HG03432 (cell line): Measurements from ENCODE around the gene ATAD1.
"Not testable (repeated sequence)": the region's sequence is repeated elsewhere in the genome, so short reads cannot be mapped to it uniquely, and the experiment has no call there.

ENCODE experiments used
- ATAC-seq: cut with Tn5 transposase; IDR thresholded peaks from one replicate; pipeline ENCODE4 v1.9.1; 2021; ENCODE audit warnings: mild to moderate bottlenecking, moderate library complexity; ENCODE audit not compliant: unreplicated experiment

ATAD1 gene, protein sequence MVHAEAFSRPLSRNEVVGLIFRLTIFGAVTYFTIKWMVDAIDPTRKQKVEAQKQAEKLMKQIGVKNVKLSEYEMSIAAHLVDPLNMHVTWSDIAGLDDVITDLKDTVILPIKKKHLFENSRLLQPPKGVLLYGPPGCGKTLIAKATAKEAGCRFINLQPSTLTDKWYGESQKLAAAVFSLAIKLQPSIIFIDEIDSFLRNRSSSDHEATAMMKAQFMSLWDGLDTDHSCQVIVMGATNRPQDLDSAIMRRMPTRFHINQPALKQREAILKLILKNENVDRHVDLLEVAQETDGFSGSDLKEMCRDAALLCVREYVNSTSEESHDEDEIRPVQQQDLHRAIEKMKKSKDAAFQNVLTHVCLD

DNA sequence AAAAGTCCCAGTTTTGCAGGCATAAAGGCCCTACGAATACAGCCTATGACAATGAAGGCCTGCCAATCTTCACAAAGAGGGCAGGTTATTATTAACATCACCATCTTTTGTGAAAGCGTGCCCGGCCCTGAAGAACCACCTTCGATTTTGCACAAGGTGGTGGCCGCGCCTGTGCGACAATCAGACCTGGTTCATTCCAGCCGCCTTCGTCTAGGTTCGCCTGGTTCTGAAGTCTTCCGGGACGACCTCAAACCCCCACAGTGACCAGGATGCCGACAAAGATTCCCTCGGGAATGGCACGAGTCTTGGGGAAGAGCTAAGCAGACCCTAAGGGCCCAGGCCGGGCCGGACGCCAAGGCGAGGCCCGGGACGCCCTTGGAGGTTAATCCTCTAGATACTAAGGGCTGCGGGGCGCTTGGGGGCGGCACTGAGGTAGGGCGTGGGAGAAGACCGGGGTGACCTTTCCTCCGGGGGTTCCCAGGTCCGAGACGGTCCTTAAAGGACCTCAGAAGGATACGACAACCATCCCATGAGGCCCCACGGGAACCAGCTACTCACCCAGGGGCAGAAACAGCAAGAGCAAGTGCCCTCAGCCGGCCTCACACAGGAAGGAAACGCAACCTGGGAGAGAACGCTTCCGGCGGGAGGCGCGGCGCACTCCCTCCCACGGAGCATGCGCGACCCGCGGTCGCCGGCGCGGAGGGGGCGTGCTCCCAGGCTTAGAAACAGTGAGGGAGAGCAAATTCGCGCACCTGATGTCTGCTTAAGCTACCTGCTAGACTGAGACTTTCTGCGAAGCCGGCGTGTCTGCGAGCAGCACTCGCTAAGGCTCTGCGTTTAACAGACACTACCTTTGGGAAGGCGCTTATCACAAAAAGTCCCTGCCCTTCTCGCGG lies at the start of gene ATAD1:
Gene ATAD1 (minus strand): TSS at position 618 of the 896 bp plus-strand sequence. CDS start 3,627 bp downstream, outside the sequence.
- ATAC-seq, result peak; percentile 84

- ATAC-seq, result no peak
These were observed 49.4 kb upstream of the ATAD1 start for GRCh38 chr10:87867453-87867852.

GRCh38 chr10:87866412-87866974 lies 48.5 kb upstream of the ATAD1 start:
- no peak for ATAC-seq

DNA sequence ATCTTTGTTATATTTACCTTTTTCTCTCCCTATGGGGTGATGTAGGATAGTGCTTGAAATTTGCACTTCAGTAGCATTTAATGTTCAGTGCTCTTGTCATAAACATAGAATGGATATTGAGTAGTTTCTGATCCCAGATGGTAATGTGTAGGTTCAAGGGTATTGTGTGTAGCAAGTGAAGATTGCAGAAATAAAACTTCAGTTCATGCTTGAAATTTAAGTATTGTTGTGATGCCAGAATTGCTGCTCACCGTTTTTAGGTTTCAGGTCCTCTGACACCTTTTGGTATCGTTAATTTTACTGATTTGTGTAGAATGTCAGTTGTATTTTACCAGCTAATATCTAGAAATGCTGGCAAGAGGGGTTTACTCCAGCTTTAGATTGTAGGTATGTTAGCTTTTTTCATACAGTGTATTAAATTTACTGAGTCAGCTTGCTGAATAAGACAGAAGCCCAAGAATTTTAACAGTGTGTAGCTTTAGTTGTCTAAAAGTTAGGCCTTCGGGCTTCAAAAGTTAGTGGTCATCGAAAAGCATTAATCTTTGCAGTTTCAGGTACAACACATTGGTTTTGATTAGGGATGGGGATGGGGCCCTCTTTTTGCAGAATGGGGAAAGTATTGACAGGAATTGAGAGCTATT lies 47.3 kb upstream of the ATAD1 start:
- no peak for ATAC-seq

GRCh38 chr10:87864496-87865059 lies 46.6 kb upstream of the ATAD1 start:
- ATAC-seq, result no peak

DNA sequence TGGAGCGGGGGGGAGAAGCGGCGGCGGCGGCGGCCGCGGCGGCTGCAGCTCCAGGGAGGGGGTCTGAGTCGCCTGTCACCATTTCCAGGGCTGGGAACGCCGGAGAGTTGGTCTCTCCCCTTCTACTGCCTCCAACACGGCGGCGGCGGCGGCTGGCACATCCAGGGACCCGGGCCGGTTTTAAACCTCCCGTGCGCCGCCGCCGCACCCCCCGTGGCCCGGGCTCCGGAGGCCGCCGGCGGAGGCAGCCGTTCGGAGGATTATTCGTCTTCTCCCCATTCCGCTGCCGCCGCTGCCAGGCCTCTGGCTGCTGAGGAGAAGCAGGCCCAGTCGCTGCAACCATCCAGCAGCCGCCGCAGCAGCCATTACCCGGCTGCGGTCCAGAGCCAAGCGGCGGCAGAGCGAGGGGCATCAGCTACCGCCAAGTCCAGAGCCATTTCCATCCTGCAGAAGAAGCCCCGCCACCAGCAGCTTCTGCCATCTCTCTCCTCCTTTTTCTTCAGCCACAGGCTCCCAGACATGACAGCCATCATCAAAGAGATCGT lies 46.0 kb upstream of the ATAD1 start:
- peak; percentile 2 for ATAC-seq

DNA sequence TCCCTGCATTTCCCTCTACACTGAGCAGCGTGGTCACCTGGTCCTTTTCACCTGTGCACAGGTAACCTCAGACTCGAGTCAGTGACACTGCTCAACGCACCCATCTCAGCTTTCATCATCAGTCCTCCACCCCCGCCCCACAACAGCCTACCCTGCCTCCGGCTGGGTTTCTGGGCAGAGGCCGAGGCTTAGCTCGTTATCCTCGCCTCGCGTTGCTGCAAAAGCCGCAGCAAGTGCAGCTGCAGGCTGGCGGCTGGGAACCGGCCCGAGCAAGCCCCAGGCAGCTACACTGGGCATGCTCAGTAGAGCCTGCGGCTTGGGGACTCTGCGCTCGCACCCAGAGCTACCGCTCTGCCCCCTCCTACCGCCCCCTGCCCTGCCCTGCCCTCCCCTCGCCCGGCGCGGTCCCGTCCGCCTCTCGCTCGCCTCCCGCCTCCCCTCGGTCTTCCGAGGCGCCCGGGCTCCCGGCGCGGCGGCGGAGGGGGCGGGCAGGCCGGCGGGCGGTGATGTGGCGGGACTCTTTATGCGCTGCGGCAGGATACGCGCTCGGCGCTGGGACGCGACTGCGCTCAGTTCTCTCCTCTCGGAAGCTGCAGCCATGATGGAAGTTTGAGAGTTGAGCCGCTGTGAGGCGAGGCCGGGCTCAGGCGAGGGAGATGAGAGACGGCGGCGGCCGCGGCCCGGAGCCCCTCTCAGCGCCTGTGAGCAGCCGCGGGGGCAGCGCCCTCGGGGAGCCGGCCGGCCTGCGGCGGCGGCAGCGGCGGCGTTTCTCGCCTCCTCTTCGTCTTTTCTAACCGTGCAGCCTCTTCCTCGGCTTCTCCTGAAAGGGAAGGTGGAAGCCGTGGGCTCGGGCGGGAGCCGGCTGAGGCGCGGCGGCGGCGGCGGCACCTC lies 45.3 kb upstream of the ATAD1 start, which contains the start of the genes KLLN and PTEN:
Gene KLLN (minus strand): TSS at position 481 of the 891 bp plus-strand sequence. CDS start 1,046 bp downstream, outside the sequence.
Gene PTEN (plus strand): TSS at position 573 of the 891 bp plus-strand sequence. CDS start 845 bp downstream, outside the sequence.
- ATAC-seq, result peak; percentile 45

DNA sequence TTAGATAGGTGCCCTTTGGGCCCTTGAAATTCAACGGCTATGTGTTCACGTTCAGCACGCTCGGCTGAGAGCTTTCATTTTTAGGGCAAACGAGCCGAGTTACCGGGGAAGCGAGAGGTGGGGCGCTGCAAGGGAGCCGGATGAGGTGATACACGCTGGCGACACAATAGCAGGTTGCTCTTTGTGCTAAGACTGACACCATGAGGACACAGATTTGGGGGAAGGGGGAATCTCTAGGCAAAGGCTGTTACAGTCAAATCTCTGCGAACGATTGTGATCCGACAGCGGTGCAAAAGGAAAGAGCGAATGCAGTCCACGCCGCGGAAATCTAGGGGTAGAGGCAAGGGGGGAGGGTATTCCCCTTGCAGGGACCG lies 44.6 kb upstream of the ATAD1 start:
- peak; percentile 13 for ATAC-seq

DNA sequence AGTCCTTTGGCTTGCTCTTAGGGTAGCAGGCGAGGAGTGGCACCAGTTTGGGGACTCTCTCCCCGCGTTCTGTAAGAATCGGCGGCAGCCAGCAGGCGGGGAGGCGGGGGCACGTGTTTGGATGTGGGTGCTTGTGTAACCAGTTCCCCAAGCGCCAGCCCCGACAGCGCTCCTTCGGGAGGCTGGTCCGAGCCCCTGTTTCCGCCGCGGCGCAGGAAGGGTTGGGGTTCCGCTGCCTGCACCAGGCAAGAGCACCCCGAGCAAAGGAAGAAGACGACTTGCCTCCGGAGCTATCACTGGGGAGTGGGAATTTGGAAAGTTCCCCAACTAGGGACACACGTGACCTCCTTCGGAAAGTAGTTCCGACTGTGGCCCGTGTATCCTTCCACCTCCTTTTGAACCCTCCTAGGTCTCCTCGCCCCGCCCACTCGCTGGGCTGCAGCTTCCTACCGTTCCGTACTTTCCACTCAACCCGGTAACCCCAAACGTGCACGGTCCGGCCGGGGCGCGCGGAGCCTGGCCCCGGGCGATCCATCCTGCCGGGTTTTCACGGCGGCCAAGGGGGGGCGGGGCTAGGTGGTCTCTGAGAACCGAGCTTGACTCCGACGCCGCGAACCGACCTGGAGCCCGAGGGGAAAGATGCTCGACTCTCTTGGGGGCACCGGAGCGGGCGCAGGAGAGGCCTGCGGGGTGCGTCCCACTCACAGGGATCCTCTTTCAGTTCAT lies 44.1 kb upstream of the ATAD1 start:
- peak; percentile 59 for ATAC-seq

- peak; percentile 10 for ATAC-seq
These were observed 43.5 kb upstream of the ATAD1 start for GRCh38 chr10:87861566-87861952.

GRCh38 chr10:87860816-87861403 lies 42.9 kb upstream of the ATAD1 start:
- no peak for ATAC-seq

DNA sequence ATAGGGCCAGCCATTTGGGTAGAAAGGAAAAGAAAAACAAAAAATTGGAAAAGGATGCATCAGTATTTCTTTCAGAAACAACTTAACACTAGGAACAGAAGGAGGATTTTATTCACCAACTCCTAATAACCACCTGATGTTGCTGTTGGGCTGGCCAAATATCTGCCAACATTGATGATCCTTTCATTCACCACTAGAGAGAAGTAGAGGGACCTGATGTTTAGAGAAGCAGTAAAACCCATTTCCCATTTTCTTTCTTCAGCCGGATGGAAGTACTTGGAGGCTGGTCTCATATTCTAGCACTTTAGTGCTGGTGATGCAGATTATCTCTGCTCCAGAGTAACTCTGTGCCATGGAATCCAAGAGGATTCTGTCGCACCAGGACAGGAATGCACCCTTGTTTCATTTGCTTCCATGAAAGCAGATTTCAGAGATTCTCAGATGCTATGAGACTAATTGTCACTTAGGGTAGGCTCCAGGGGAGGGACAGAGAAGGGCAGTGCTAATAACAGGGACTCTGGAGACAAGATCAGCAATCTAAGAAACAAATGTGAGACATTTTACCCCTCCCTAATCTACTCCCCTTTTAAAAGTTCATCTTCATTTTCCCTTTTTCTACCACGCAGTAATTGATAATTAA lies 42.2 kb upstream of the ATAD1 start:
- no peak for ATAC-seq

- not testable (repeated sequence) for ATAC-seq
These were observed 37.6 kb upstream of the ATAD1 start for GRCh38 chr10:87855665-87856064.

DNA sequence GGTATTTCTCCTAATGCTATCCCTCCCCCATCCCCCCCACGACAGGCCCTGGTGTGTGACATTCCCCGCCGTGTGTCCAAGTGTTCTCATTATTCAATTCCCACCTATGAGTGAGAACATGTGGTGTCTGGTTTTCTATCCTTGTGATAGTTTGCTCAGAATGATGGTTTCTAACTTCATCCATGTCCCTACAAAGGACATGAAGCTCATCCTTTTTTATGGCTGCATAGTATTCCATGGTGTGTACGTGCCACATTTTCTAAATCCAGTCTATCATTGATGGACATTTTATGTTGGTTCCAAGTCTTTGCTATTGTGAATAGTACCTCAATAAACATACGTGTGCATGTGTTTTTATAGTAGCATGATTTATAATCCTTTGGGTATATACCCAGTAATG lies 37.2 kb upstream of the ATAD1 start:
- ATAC-seq, result not testable (repeated sequence)

DNA sequence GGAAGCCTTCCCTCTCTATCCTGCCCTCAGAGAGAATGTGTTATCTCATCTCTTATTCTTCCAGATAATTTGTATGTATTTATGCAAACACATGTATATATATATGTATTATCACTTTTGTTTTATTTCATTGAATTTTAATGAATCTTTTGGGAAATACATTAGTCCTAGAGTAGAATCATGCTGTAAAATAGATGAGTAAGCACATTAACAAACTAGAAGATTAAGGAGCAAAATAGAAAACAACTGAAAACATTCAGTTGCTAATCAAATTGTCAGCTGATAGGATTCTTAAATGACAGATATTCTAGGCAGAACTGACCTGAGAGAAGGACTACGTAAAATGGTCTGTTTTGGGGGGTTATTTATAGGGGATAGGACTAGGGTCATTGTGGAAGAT lies 34.1 kb upstream of the ATAD1 start:
- ATAC-seq, result no peak

GRCh38 chr10:87850742-87851205 lies 32.7 kb upstream of the ATAD1 start:
- ATAC-seq, result no peak

DNA sequence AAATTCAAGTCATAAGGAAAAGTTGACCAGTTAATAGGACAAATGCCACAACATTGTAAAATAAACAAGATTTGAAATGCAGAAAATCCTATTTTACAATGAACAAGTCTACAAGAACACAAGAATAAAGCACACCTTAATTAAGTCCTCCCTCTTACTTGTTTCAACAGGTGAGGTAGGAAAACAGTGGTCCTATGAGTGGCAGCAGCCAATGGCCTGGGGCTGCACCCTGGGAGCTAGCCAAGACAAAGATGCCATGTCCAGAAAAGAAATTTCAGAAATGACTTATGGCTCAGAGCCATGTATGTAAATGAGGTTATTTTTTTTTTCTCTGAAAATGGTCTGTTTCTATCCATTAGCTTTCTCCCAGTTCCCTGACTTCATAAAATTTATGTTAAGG lies 31.0 kb upstream of the ATAD1 start:
- ATAC-seq, result no peak

DNA sequence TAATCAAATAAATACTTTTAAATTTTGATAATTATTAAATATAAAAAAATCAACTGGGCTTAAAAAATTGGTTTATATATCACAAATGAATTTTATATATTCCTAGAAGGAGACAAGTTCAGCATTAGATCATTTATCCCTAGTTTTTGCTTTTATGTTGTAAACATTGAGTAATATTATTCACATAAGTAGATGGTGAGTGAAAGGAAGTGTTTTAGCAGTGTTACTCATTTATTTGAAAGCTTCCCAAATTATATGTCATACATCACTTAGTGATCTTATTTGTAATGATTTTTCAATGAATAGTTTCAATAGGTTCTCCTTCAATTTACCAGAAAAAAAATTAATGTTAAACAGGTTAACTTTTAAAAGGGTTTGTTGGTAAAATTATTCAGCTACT lies 29.5 kb upstream of the ATAD1 start:
- no peak for ATAC-seq
